Spinal cord (tissue), 10 donors: Measurements from ENCODE around the gene APOBEC3A. TPM values are rescaled to one million over a fixed set of nuclear protein-coding genes. Genes with fewer than 3 reads are reported as not detected.

ENCODE experiments used
- DNase-seq, 6 donors: peaks; one replicate each; pipeline versions ENCODE4 v3.0.0 to v3.0.0-alpha.2; 2013 to 2015; ENCODE audit warnings: low spot score in 6 of 6, low read depth in 4 of 6
- H3K27ac ChIP-seq: one replicate; pipeline ENCODE4 v1.5.1; 2013; ENCODE audit warnings: low read depth, low read length, control low read depth
- H3K27me3 ChIP-seq: one replicate; pipeline ENCODE4 v1.6.1; 2013; ENCODE audit warnings: low read length; ENCODE audit not compliant: control insufficient read depth, insufficient read depth
- H3K36me3 ChIP-seq: one replicate; pipeline ENCODE4 v1.6.1; 2013; ENCODE audit warnings: low read length; ENCODE audit not compliant: control insufficient read depth, insufficient read depth
- H3K4me1 ChIP-seq: one replicate; pipeline ENCODE4 v1.6.1; 2013; ENCODE audit warnings: low read length; ENCODE audit not compliant: control insufficient read depth, insufficient read depth
- H3K4me3 ChIP-seq: one replicate; pipeline ENCODE4 v1.5.1; 2013; ENCODE audit warnings: low read depth, low read length, control low read depth
- H3K9me3 ChIP-seq: one replicate; pipeline ENCODE4 v1.6.1; 2013; ENCODE audit warnings: low read length; ENCODE audit not compliant: control insufficient read depth, insufficient read depth
- whole genome bisulfite sequencing: methylation state at CpG from one replicate; pipeline ENCODE4 v1.1.5; 2013; ENCODE audit warnings: missing lambda C conversion rate; ENCODE audit not compliant: insufficient coverage; 5-methylcytosine and 5-hydroxymethylcytosine counted together
- polyA plus RNA-seq, 2 donors: library from polyadenylated mRNA; unstranded; fragments of 120-200 nt; gene quantifications; one replicate each; pipeline ENCODE4 v1.2.1, GENCODE V29; 2013; ENCODE audit not compliant: insufficient read length in 2 of 2
- total RNA-seq, 2 donors: library from RNA; depleted of rRNA in 1 of 2; stranded (reverse); fragments of 120-200 nt in 1 of 2; fragments of >200 nt in 1 of 2; gene quantifications; one replicate each; pipeline versions ENCODE4 v1.2.3 to v1.2.4, GENCODE V29; 2013 to 2014
- donor health status: healthy.

Gene APOBEC3A
- total and polyA plus RNA-seq, 4 donors, result 0.28 to 2.4 TPM; not detected in 2

DNA sequence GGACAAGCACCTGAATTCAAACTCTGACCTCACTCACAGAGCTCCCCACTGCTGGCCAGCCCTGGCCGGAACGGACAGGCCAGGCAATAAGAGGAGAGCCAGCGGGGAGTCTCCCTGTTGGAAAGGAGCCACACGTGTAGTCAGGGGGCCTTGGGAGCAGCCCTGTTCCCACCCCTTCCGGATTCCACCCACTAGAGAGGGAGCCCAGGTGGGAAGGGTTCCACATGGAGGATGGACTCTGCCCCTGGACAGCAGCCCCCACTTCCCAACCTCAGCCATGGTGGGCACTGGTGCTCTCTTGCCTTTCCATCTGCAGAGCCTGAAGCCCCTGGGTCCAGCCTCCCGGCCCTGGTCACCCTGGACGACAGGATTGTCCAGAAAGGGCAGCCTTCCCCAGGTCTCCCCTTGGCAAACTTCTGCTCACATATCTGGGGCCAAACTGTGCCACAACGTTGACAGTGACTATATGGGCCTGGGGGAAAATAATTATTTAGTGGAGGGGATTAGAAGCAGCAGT, 7.5 kb upstream of the APOBEC3A start:
- WGBS, result 72% methylated on average over 6 of the region's 8 CpGs
- no peaks in the 10 kb centered on the region for H3K4me1 ChIP-seq
- H3K4me3 ChIP-seq, result no peak overlapping the region
- DNase-seq, result no peak
- no peaks in the 10 kb centered on the region for H3K36me3 ChIP-seq
- no peaks in the 10 kb centered on the region for H3K9me3 ChIP-seq
- no peak overlapping the region for H3K27ac ChIP-seq
- no peaks in the 10 kb centered on the region for H3K27me3 ChIP-seq

DNA sequence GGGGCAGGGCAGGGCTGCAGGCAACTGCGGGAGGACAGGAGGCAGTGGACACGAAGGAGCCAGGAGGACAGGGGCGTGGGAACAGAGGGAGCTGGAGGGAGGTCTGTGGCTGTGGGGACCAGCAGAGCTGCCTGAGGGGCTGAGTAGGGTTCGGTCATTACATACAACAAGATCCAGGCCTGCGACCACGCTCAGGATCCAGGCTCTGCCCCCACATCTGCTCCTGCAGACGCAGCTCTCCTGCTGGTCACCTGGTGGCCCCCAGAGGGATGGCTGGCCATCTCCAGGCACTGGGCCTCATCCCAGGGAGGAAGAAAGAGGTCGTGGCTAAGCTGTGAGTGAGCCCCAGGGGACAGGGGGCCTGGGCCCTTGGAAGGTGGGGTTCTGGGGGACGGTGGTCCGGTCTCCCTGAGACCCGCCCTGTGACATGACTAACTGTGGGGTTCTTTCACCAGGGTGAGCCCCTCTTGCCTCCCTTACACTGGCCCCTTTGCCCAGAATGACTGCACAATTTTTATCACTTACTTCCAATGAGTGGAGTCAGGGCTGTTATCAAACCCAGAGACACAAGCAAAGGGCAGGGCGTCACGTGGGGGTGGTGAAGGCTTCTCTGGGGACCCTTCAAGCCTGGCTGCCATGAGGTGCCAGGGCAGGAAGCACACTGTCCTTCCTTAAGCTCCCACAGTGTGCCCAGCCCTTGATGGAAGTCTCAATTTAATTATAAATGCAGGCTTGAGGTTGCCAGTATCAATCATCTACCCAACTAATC, 6.7 kb upstream of the APOBEC3A start:
- DNase-seq, result no peak
- Histone ChIP-seq H3K36me3 (no peaks in the 10 kb centered on the region), H3K27ac (no peak overlapping the region), H3K27me3 (no peaks in the 10 kb centered on the region), H3K9me3 (no peaks in the 10 kb centered on the region), H3K4me3 (no peak overlapping the region), H3K4me1 (no peaks in the 10 kb centered on the region)
- 86% methylated on average over 13 of the region's 13 CpGs for WGBS

- no peaks in the 10 kb centered on the region for H3K27me3 ChIP-seq
- H3K9me3 ChIP-seq, result no peaks in the 10 kb centered on the region
- H3K27ac ChIP-seq, result no peak overlapping the region
- H3K4me1 ChIP-seq, result no peaks in the 10 kb centered on the region
- no peak overlapping the region for H3K4me3 ChIP-seq
- no peaks in the 10 kb centered on the region for H3K36me3 ChIP-seq
- WGBS, result 40% methylated on average over 1 of the region's 2 CpGs
- DNase-seq, result no peak
Measured at GRCh38 chr22:38951734-38952133, 5.7 kb upstream of the APOBEC3A start.

DNA sequence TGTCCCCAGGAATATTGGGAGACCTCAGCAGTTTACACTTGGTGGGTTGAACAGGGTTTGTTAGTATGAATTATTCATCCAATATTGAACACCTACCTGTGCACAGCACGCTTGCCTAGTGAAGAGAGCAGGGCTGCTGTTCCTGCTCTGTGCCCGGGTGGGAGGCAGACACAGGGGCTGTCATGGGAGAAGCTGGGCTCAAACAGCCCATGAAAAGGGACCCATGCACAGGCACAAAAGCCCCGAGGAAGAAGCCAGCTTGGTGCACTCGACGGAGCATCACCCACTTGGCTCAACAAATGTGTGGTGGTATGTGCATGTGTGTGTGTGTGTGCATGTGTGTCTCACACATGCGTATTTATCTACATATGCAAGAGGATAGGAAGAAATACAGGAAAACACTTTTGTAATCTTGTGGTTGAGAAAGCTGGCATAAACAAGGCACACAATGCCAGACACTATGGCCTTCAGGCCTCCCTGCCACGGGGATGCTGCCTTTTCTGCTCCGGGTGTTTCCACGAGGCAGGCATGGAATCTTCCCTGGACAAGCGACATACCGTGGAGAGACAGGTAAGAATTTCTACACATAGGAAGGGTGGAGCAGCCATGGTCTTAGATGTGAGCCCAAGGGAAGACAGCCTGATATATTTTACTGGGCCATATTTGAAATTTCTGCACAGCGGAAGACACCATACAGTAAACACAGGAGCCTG, 5.0 kb upstream of the APOBEC3A start:
- no peak overlapping the region for H3K4me3 ChIP-seq
- no peaks in the 10 kb centered on the region for H3K27me3 ChIP-seq
- 84% methylated on average over 9 of the region's 12 CpGs for WGBS
- H3K4me1 ChIP-seq, result no peaks in the 10 kb centered on the region
- H3K9me3 ChIP-seq, result no peaks in the 10 kb centered on the region
- no peak overlapping the region for H3K27ac ChIP-seq
- peak in 1 of 6 donors; percentile 19 for DNase-seq
- no peaks in the 10 kb centered on the region for H3K36me3 ChIP-seq

DNA sequence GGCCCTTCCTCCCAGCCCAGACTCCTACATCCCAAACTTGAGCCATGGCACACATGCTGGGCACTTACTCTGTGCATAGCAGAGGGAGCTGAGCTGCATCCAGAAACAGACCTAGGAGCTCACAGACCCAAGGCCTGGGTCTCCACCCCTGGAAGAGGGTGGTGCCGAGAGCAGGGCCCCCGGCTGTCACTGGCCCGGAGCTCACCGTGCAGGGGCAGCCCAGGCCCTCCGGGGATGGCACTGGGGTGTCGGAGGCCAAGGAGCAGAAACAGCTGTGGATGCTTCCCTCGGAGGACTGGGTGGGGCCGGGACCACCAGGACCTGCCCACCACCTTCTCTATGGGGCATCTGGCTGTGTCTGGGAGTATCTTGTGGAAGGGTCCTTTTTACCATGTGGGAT, 4.3 kb upstream of the APOBEC3A start:
- H3K9me3 ChIP-seq, result no peaks in the 10 kb centered on the region
- H3K4me1 ChIP-seq, result no peaks in the 10 kb centered on the region
- no peak overlapping the region for H3K4me3 ChIP-seq
- H3K36me3 ChIP-seq, result no peaks in the 10 kb centered on the region
- WGBS, result 80% methylated on average over 8 of the region's 8 CpGs
- DNase-seq, result no peak
- H3K27ac ChIP-seq, result no peak overlapping the region
- no peaks in the 10 kb centered on the region for H3K27me3 ChIP-seq

DNA sequence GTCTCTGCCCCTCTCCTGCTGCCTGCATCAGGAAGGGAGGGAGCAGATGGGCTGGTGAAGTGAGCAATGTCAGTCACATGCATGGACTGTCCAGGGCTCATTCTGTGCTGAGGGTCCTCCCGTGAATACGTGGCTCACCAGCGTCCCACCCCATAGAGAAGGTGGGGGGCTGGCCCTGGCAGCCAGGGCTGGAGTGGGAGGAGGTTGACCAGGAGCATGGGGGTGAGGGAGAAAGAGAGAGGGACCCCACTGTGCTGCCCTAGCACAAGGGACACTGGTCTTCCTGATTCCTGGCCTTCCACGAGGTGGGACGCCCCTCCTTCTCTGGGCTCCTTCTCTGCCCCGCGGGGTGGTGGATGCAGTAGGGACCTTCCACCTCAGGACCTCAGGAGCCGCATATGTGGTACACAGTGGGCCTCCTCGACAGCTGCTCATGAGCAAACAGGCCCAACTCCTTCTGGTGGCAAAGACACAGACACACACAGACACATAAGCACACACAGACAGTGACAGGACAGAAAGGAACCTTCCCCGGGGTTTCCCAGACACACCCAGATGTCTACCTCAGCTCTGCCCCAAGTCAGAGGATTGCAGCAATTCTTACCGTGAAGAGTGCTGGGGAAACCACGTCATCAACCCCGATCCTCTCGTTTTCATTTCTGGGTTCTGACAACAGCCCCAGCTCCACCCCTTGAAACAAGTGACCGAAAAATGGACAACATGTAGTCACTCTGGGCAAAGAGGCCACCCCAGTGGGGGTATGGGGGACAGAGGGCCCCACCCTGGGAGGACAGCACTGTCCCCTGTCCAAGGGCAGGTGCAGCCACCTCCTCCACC, 3.6 kb upstream of the APOBEC3A start:
- Histone ChIP-seq H3K27me3 (no peaks in the 10 kb centered on the region), H3K36me3 (no peaks in the 10 kb centered on the region), H3K27ac (no peak overlapping the region), H3K4me1 (no peaks in the 10 kb centered on the region), H3K9me3 (no peaks in the 10 kb centered on the region), H3K4me3 (no peak overlapping the region)
- WGBS, result 79% methylated on average over 12 of the region's 15 CpGs
- no peak for DNase-seq

GRCh38 chr22:38954414-38955043, 2.9 kb upstream of the APOBEC3A start:
- H3K4me1 ChIP-seq, result no peaks in the 10 kb centered on the region
- WGBS, result 73% methylated on average over 11 of the region's 13 CpGs
- no peak overlapping the region for H3K4me3 ChIP-seq
- no peaks in the 10 kb centered on the region for H3K27me3 ChIP-seq
- H3K27ac ChIP-seq, result no peak overlapping the region
- no peaks in the 10 kb centered on the region for H3K36me3 ChIP-seq
- no peak for DNase-seq
- H3K9me3 ChIP-seq, result no peaks in the 10 kb centered on the region

- Histone ChIP-seq H3K27me3 (no peaks in the 10 kb centered on the region), H3K4me1 (no peaks in the 10 kb centered on the region), H3K27ac (no peak overlapping the region), H3K9me3 (no peaks in the 10 kb centered on the region), H3K36me3 (no peaks in the 10 kb centered on the region), H3K4me3 (no peak overlapping the region)
- 80% methylated on average over 5 of the region's 5 CpGs for WGBS
- no peak for DNase-seq
Measured at GRCh38 chr22:38955250-38955905, 2.0 kb upstream of the APOBEC3A start.

DNA sequence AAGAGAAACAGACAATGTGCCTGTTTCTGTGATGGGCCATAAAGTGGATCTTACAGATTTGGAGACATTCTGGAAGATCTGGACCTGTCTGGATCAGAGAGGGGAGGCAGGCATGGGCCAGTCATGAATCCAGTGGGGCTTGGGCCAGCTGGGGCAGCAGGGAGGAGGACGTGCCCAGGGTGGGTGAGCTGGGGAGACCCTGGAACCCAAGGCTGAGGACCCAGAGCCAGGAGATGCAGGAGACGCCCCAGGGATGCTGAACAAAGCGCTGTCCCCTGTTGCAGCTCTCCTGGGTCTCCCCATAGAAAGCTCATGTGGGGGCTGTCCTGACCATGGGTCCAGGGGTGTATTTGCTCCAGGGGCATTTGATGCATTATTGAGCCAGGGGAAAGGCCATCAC, 1.5 kb upstream of the APOBEC3A start:
- Histone ChIP-seq H3K9me3 (no peaks in the 10 kb centered on the region), H3K27ac (no peak overlapping the region), H3K27me3 (no peaks in the 10 kb centered on the region), H3K36me3 (no peaks in the 10 kb centered on the region), H3K4me1 (no peaks in the 10 kb centered on the region), H3K4me3 (no peak overlapping the region)
- 80% methylated on average over 3 of the region's 3 CpGs for WGBS
- no peak for DNase-seq
